K562 (cell line): Measurements from ENCODE around the gene MC3R.

ENCODE experiments used
- BACH1 ChIP-seq: fragments of 200-800 bp; sonication (Bioruptor generic); IDR thresholded peaks from 2 replicates; pipeline ENCODE4 v1.6.1; 2016; ENCODE audit warnings: missing genetic modification characterization, missing compliant biosample characterization
- FOXM1 ChIP-seq, 2 experiments: fragments of 450-650 bp in 1 of 2; sonication (generic) in 1 of 2; formaldehyde crosslinking in 1 of 2; IDR thresholded peaks; 2 replicates each; pipeline versions ENCODE4 v1.6.1 to v1.9.0; 2017 to 2022; ENCODE audit warnings: low read depth in 2 of 2, mild to moderate bottlenecking in 2 of 2, missing genetic modification reagents in 1 of 2, moderate library complexity in 1 of 2
- MAFK ChIP-seq: IDR thresholded peaks from 2 replicates; pipeline ENCODE4 v1.6.1; 2011; ENCODE audit warnings: low read length, improper control_type of control experiment
- NFYB ChIP-seq: IDR thresholded peaks from 2 replicates; pipeline ENCODE4 v1.6.1; 2011; ENCODE audit warnings: mild to moderate bottlenecking, moderate library complexity; ENCODE audit not compliant: insufficient read length; ENCODE audit errors: extremely low read depth
- RBM17 ChIP-seq: fragments of 200-400 bp; formaldehyde crosslinking; IDR thresholded peaks from 2 replicates; pipeline ENCODE4 v1.6.1; 2017; ENCODE audit warnings: low read depth, mild to moderate bottlenecking, low read length, borderline replicate concordance
- SMC3 ChIP-seq: conservative IDR thresholded peaks from 2 replicates; pipeline ENCODE4 v1.6.1; 2011; ENCODE audit warnings: low read depth, low read length, improper control_type of control experiment; ENCODE audit not compliant: insufficient read depth
- ZNF239 ChIP-seq: fragments of 250-450 bp; sonication (Bioruptor Pico); IDR thresholded peaks from 2 replicates; pipeline ENCODE4 v1.4.0; 2020; ENCODE audit warnings: mild to moderate bottlenecking
- TF ChIP-seq, protein P1 (sequence below): sonication (generic); formaldehyde crosslinking; IDR thresholded peaks from 2 replicates; pipeline ENCODE4 v1.8.1; 2022; ENCODE audit warnings: missing genetic modification reagents
- TF ChIP-seq, protein P2 (sequence below), 2 experiments: fragments of 450-650 bp in 1 of 2; sonication (generic) in 1 of 2; formaldehyde crosslinking; conservative IDR thresholded peaks; 2 replicates each; pipeline versions ENCODE4 v1.4.0 to v1.8.1; 2020 to 2022; ENCODE audit warnings: mild to moderate bottlenecking in 1 of 2, missing genetic modification reagents in 1 of 2
- TF ChIP-seq, protein P3 (sequence below), 3 experiments: IDR thresholded peaks in 2 of 3; conservative IDR thresholded peaks in 1 of 3; 2 replicates each; pipeline ENCODE4 v1.5.1; 2011 to 2012; ENCODE audit warnings: low read length in 3 of 3, mild to moderate bottlenecking in 3 of 3, control low read depth in 2 of 3, improper control_type of control experiment in 1 of 3, inconsistent platforms in 1 of 3, low read depth in 1 of 3, mixed read lengths in 1 of 3, moderate library complexity in 1 of 3; ENCODE audit not compliant: insufficient read depth in 2 of 3

DNA sequence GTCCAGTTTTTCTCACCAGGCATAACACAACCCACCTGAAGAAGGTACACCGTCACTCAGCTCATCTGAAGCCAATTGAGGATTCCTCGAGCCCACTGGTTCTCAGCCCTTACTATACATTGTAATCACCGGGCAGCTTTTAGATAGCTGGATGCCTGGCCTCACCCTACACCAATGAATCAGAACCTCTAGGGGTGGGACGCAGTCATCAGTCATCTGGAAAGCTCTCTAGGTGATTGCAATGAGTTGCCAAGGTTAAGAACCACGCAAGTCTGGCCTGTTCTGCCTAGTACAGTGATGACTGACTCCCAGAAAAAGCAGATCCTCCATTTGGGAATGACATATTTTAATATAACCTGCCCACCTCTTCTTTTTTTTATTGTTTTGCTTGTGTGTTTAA lies 41.1 kb downstream of the MC3R start:
- TF ChIP-seq RBM17 (no peak), FOXM1 (IDR thresholded peaks at IDR 0.05; ENCODE audit: low read depth) (no peak), FOXM1 (CRISPR knock-in tag; IDR thresholded peaks at IDR 0.05; ENCODE audit: low read depth) (no peak), NFYB (no peak), ZNF239 (no peak), BACH1 (tag) (no peak), SMC3 (no peak), MAFK (no peak)
- TF ChIP-seq, protein P1, sequence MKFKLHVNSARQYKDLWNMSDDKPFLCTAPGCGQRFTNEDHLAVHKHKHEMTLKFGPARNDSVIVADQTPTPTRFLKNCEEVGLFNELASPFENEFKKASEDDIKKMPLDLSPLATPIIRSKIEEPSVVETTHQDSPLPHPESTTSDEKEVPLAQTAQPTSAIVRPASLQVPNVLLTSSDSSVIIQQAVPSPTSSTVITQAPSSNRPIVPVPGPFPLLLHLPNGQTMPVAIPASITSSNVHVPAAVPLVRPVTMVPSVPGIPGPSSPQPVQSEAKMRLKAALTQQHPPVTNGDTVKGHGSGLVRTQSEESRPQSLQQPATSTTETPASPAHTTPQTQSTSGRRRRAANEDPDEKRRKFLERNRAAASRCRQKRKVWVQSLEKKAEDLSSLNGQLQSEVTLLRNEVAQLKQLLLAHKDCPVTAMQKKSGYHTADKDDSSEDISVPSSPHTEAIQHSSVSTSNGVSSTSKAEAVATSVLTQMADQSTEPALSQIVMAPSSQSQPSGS (CRISPR knock-in tag), result no peak
- TF ChIP-seq, protein P2, sequence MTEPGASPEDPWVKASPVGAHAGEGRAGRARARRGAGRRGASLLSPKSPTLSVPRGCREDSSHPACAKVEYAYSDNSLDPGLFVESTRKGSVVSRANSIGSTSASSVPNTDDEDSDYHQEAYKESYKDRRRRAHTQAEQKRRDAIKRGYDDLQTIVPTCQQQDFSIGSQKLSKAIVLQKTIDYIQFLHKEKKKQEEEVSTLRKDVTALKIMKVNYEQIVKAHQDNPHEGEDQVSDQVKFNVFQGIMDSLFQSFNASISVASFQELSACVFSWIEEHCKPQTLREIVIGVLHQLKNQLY (CRISPR knock-in tag; conservative IDR thresholded peaks at IDR 0.05), result no peak
- TF ChIP-seq, protein P3, sequence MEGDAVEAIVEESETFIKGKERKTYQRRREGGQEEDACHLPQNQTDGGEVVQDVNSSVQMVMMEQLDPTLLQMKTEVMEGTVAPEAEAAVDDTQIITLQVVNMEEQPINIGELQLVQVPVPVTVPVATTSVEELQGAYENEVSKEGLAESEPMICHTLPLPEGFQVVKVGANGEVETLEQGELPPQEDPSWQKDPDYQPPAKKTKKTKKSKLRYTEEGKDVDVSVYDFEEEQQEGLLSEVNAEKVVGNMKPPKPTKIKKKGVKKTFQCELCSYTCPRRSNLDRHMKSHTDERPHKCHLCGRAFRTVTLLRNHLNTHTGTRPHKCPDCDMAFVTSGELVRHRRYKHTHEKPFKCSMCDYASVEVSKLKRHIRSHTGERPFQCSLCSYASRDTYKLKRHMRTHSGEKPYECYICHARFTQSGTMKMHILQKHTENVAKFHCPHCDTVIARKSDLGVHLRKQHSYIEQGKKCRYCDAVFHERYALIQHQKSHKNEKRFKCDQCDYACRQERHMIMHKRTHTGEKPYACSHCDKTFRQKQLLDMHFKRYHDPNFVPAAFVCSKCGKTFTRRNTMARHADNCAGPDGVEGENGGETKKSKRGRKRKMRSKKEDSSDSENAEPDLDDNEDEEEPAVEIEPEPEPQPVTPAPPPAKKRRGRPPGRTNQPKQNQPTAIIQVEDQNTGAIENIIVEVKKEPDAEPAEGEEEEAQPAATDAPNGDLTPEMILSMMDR (IDR thresholded peaks at IDR 0.05 in 2 of 3, conservative IDR thresholded peaks at IDR 0.05 in 1 of 3; ENCODE audit: insufficient read depth in 2 of 3, low read depth in 1 of 3, low read length in 3 of 3), result no peak
